ENCODE results near the gene ADARB2. TPM values are rescaled to one million over a fixed set of nuclear protein-coding genes. Genes with fewer than 3 reads are reported as not detected.

Gene ADARB2
- total and polyA plus RNA-seq, 2 donors (not counting 1 experiment from before 2014, with no cell fraction given) = not detected

- Histone ChIP-seq H3K4me1 (ENCODE audit: control insufficient read depth, extremely low read depth, insufficient read depth, low read length) (no peaks in the 10 kb centered on the region), H3K27me3 (ENCODE audit: control insufficient read depth, insufficient read depth, low read length) (no peaks in the 10 kb centered on the region), H3K27ac (ENCODE audit: insufficient read depth, low read length) (no peak overlapping the region), H3K9ac (ENCODE audit: insufficient read depth, low read length) (no peak overlapping the region), H4K20me1 (ENCODE audit: control insufficient read depth, extremely low read depth, insufficient read depth, low read length) (no peaks in the 10 kb centered on the region), H3K36me3 (ENCODE audit: control insufficient read depth, insufficient read depth, low read length) (no peaks in the 10 kb centered on the region), H3K4me3 (replicated peaks in 1 of 4; ENCODE audit: control extremely low read depth in 1 of 4, insufficient read depth in 1 of 4, low read depth in 3 of 4, low read length in 4 of 4) (no peak overlapping the region), H2AFZ (ENCODE audit: low read length) (no peak overlapping the region), H3K4me2 (ENCODE audit: extremely low read depth, insufficient read depth, low read length) (no peak overlapping the region), H3K9me3 (ENCODE audit: control insufficient read depth, insufficient read depth, low read depth, low read length) (peaks cover 2% of the 10 kb centered on the region), H3K79me2 (ENCODE audit: control insufficient read depth, insufficient read depth, low read length) (no peaks in the 10 kb centered on the region)
- DNase-seq (ENCODE audit: low read depth in 2 of 2) = no peak
- TF ChIP-seq EZH2 (IDR thresholded peaks at IDR 0.05; ENCODE audit: low read length, missing control alignments) (no peak), CTCF (conservative IDR thresholded peaks at IDR 0.05 in 1 of 2, IDR thresholded peaks at IDR 0.05 in 1 of 2; ENCODE audit: low read depth in 1 of 2, low read length in 2 of 2) (no peak)
These were observed 311.4 kb downstream of the ADARB2 start for GRCh38 chr10:1425879-1426278.

GRCh38 chr10:1424648-1425047 lies 312.7 kb downstream of the ADARB2 start:
- no peak overlapping the region for H3K27ac ChIP-seq (ENCODE audit: insufficient read depth, low read length)
- DNase-seq (ENCODE audit: low read depth in 2 of 2) = no peak
- H2AFZ ChIP-seq (ENCODE audit: low read length) = no peak overlapping the region
- TF ChIP-seq CTCF (conservative IDR thresholded peaks at IDR 0.05 in 1 of 2, IDR thresholded peaks at IDR 0.05 in 1 of 2; ENCODE audit: low read depth in 1 of 2, low read length in 2 of 2) (no peak), EZH2 (IDR thresholded peaks at IDR 0.05; ENCODE audit: low read length, missing control alignments) (no peak)
- H3K79me2 ChIP-seq (ENCODE audit: control insufficient read depth, insufficient read depth, low read length) = no peaks in the 10 kb centered on the region
- H4K20me1 ChIP-seq (ENCODE audit: control insufficient read depth, extremely low read depth, insufficient read depth, low read length) = no peaks in the 10 kb centered on the region
- no peak overlapping the region for H3K4me3 ChIP-seq (replicated peaks in 1 of 4; ENCODE audit: control extremely low read depth in 1 of 4, insufficient read depth in 1 of 4, low read depth in 3 of 4, low read length in 4 of 4)
- H3K36me3 ChIP-seq (ENCODE audit: control insufficient read depth, insufficient read depth, low read length) = no peaks in the 10 kb centered on the region
- H3K9ac ChIP-seq (ENCODE audit: insufficient read depth, low read length) = no peak overlapping the region
- H3K4me1 ChIP-seq (ENCODE audit: control insufficient read depth, extremely low read depth, insufficient read depth, low read length) = no peaks in the 10 kb centered on the region
- H3K9me3 ChIP-seq (ENCODE audit: control insufficient read depth, insufficient read depth, low read depth, low read length) = peaks cover 2% of the 10 kb centered on the region
- no peaks in the 10 kb centered on the region for H3K27me3 ChIP-seq (ENCODE audit: control insufficient read depth, insufficient read depth, low read length)
- H3K4me2 ChIP-seq (ENCODE audit: extremely low read depth, insufficient read depth, low read length) = no peak overlapping the region

GRCh38 chr10:1423676-1424253 lies 313.6 kb downstream of the ADARB2 start:
- no peaks in the 10 kb centered on the region for H3K4me1 ChIP-seq (ENCODE audit: control insufficient read depth, extremely low read depth, insufficient read depth, low read length)
- no peaks in the 10 kb centered on the region for H4K20me1 ChIP-seq (ENCODE audit: control insufficient read depth, extremely low read depth, insufficient read depth, low read length)
- no peak for TF ChIP-seq EZH2 (IDR thresholded peaks at IDR 0.05; ENCODE audit: low read length, missing control alignments)
- TF ChIP-seq CTCF (conservative IDR thresholded peaks at IDR 0.05 in 1 of 2, IDR thresholded peaks at IDR 0.05 in 1 of 2; ENCODE audit: low read depth in 1 of 2, low read length in 2 of 2) = no peak

More at GRCh38 chr10:1423676-1424253, 313.6 kb downstream of the ADARB2 start:
- H3K4me2 ChIP-seq (ENCODE audit: extremely low read depth, insufficient read depth, low read length) = no peak overlapping the region
- peaks cover 2% of the 10 kb centered on the region for H3K9me3 ChIP-seq (ENCODE audit: control insufficient read depth, insufficient read depth, low read depth, low read length)
- no peak for DNase-seq (ENCODE audit: low read depth in 2 of 2)
- no peak overlapping the region for H3K9ac ChIP-seq (ENCODE audit: insufficient read depth, low read length)
- no peaks in the 10 kb centered on the region for H3K27me3 ChIP-seq (ENCODE audit: control insufficient read depth, insufficient read depth, low read length)
- no peaks in the 10 kb centered on the region for H3K36me3 ChIP-seq (ENCODE audit: control insufficient read depth, insufficient read depth, low read length)
- no peak overlapping the region for H3K4me3 ChIP-seq (replicated peaks in 1 of 4; ENCODE audit: control extremely low read depth in 1 of 4, insufficient read depth in 1 of 4, low read depth in 3 of 4, low read length in 4 of 4)
- H3K27ac ChIP-seq (ENCODE audit: insufficient read depth, low read length) = no peak overlapping the region
- no peak overlapping the region for H2AFZ ChIP-seq (ENCODE audit: low read length)
- H3K79me2 ChIP-seq (ENCODE audit: control insufficient read depth, insufficient read depth, low read length) = no peaks in the 10 kb centered on the region
